Measurements from ENCODE around the gene KCNG4.

KCNG4 gene

GRCh38 chr16:84239909-84240308 lies at the start of gene KCNG4:
Gene KCNG4, minus strand, starts transcription at chr16:84240012. Its CDS starts 2,527 bp downstream, at chr16:84237485.
- DNase-seq: no peak

- DNase-seq: no peak
These were observed 49.1 kb upstream of the KCNG4 start for GRCh38 chr16:84288902-84289301.

- DNase-seq: no peak
These were observed 46.9 kb upstream of the KCNG4 start for GRCh38 chr16:84286578-84287240.

- no peak for DNase-seq
These were observed 44.4 kb upstream of the KCNG4 start for GRCh38 chr16:84284154-84284722.

- DNase-seq: no peak
These were observed 43.7 kb upstream of the KCNG4 start for GRCh38 chr16:84283314-84284153.

GRCh38 chr16:84282533-84282932 lies 42.7 kb upstream of the KCNG4 start:
- no peak for DNase-seq

- no peak for DNase-seq
These were observed 41.3 kb upstream of the KCNG4 start for GRCh38 chr16:84281074-84281473.

- DNase-seq: no peak
These were observed 40.1 kb upstream of the KCNG4 start for GRCh38 chr16:84279881-84280280.

- DNase-seq: no peak
These were observed 39.2 kb upstream of the KCNG4 start for GRCh38 chr16:84278968-84279367.

GRCh38 chr16:84278333-84278732 lies 38.5 kb upstream of the KCNG4 start:
- no peak for DNase-seq

- peak; percentile 9 for DNase-seq
These were observed 37.5 kb upstream of the KCNG4 start for GRCh38 chr16:84277244-84277823.

GRCh38 chr16:84275585-84276151 lies 35.9 kb upstream of the KCNG4 start:
- no peak for DNase-seq

- no peak for DNase-seq
These were observed 34.7 kb upstream of the KCNG4 start for GRCh38 chr16:84274515-84274914.

GRCh38 chr16:84272740-84273320 lies 33.0 kb upstream of the KCNG4 start:
- DNase-seq: no peak

GRCh38 chr16:84271866-84272265 lies 32.1 kb upstream of the KCNG4 start:
- DNase-seq: no peak

- no peak for DNase-seq
These were observed 31.2 kb upstream of the KCNG4 start for GRCh38 chr16:84271037-84271436.

- no peak for DNase-seq
These were observed 30.7 kb upstream of the KCNG4 start for GRCh38 chr16:84270531-84270930.

GRCh38 chr16:84270071-84270470 lies 30.3 kb upstream of the KCNG4 start:
- no peak for DNase-seq

- DNase-seq: peak; percentile 50
These were observed 28.7 kb upstream of the KCNG4 start for GRCh38 chr16:84268291-84269040.

GRCh38 chr16:84267380-84267779 lies 27.6 kb upstream of the KCNG4 start:
- DNase-seq: no peak

- no peak for DNase-seq
These were observed 26.6 kb upstream of the KCNG4 start for GRCh38 chr16:84266451-84266850.

- DNase-seq: no peak
These were observed 23.1 kb upstream of the KCNG4 start for GRCh38 chr16:84262939-84263338.

Measured in DMS79 treated with DMSO at 0.1 percent for 48 hours (cell line).